Embryonic facial prominence (tissue), 1 donor: ENCODE results near the gene LRFN5.
"Not testable (repeated sequence)": the region's sequence is repeated elsewhere in the genome, so short reads cannot be mapped to it uniquely, and the experiment has no call there.

Experiments
- DNase-seq: peaks from one replicate; pipeline ENCODE4 v3.0.0-alpha.2; 2016; ENCODE audit errors: extremely low spot score

Gene LRFN5

GRCh38 chr14:41606532-41607303, at the start of gene LRFN5:
Gene LRFN5, plus strand, starts transcription at chr14:41606876.
- DNase-seq: no peak

- DNase-seq: no peak
These were observed 48.2 kb upstream of the LRFN5 start for GRCh38 chr14:41558490-41558889.

DNA sequence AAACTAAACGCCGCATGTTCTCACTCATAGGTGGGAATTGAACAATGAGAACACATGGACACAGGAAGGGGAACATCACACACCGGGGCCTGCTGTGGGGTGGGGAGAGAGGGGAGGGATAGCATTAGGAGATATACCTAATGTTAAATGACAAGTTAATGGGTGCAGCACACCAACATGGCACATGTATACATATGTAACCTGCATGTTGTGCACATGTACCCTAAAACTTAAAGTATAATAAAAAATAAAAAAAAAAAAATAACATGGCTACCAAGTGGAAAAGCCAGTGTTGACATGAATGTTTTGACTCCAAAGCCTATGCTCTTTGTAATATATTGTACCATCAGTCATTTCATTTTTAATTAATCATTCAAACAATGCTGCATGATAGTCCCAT, 39.8 kb upstream of the LRFN5 start:
- DNase-seq: not testable (repeated sequence)

DNA sequence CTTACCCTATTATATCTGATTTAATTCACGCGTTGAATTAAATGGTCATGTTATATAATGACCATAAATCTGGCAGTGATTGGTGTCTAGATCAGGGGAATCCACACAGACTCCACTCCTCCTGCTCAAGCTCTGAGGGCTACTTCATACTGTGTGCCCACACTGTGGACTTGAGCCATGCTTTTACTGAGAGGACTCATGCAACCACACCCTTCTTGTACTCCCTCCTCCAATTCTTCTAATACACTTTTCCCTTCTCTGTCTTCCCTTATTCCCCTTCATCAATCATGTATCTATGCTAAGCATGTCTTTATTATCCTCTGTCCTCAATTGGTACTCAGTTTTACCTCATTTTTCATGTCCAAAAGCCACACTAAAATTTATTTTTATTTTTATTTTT, 37.7 kb upstream of the LRFN5 start:
- no peak for DNase-seq

DNA sequence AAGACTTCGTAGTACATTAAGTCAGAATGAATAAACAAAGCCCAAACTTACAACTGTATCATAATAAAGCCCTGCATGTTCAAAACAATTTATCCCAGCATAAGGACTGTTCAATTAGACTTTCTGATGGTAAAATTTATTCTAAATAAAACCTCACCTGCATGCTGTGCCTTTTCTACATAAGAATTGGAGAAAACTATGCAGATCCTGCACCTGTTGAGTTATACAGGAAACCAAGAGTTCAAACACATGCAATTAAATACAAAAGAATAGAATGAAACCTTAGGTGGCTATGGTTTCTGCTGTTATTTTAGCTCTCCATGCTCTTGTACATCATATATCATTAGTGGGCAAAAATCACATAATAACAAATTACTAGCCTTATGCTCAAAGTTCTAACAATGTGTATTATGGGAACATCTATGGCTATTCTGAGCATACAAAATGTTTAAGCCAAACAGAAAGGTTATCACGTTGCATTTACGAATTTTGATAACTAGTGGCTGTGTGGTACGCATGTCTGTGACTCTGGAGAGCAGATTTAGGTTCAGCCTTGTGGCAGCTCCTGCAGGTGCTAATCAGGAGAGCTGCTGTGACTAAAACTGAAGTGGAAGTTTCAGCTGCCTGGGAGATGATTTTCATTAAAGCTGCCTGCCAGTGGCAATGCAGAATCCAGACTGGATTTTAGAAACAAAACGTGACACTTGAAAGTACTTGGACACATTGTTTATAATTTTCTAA, 36.1 kb upstream of the LRFN5 start:
- DNase-seq: no peak

GRCh38 chr14:41586237-41586636, 20.4 kb upstream of the LRFN5 start:
- DNase-seq: no peak

GRCh38 chr14:41597647-41598046, 9.0 kb upstream of the LRFN5 start:
- no peak for DNase-seq

DNA sequence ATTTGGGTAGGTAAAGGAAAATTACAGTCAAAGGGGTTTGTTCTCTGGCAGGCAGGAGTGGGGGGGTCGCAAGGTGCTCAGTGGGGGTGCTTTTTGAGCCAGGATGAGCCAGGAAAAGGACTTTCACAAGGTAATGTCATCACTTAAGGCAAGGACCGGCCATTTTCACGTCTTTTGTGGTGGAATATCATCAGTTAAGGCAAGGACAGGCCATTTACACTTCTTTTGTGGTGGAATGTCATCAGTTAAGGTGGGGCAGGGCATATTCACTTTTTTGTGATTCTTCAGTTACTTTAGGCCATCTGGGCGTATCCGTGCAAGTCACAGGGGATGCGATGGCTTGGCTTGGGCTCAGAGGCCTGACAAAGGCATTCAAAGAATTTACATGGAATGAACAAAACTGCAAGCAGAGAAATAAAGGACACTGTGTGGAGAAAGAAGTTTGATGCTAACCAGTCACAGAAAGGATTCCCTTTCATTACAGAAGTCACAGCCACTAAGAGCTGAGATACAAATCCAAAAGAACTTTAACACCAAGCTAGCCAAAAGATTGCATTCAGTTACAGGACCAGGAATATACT, 6.8 kb upstream of the LRFN5 start:
- not testable (repeated sequence) for DNase-seq

GRCh38 chr14:41604721-41605531, 1.8 kb upstream of the LRFN5 start:
- DNase-seq: no peak

- DNase-seq: peak; percentile 63
These were observed 960 bp upstream of the LRFN5 start for GRCh38 chr14:41605550-41606281.

GRCh38 chr14:41606282-41606531, 469 bp upstream of the LRFN5 start:
- DNase-seq: no peak

- DNase-seq: no peak
These were observed 664 bp downstream of the LRFN5 start for GRCh38 chr14:41607304-41607775.

DNA sequence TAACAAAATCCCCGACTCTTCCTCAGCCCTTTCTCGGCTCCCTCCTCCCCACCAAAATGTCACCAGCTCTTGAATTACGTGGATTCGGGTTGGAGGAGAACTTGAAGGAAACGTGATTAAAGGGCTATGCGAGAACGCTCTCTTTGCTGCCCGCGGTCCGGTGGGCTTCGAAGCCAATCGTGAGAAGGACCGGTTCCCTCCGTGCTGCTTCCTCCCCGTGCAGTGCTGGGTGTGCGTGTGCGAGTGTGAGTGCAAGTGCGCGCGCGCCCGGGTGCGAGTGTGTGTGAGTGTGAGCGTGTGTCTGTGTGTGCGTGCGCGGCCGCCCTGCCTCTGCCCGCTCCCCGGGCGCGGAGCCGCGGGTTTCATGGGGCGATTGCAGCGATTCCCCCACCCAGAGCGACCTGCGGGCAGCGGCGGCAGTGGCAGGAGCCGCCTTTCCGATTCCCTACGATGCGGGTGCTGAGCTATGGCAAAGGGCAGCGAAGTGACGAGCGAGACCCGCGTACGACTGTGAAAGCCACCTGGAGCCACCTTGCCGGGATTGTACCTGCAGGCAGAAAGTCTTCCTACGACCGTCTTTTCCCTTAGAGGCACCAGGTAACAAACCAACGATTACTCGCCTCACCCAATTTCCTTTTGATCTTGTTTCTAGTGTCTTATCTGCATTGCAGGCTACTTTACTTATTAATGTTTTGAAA, 1.4 kb downstream of the LRFN5 start:
- no peak for DNase-seq

DNA sequence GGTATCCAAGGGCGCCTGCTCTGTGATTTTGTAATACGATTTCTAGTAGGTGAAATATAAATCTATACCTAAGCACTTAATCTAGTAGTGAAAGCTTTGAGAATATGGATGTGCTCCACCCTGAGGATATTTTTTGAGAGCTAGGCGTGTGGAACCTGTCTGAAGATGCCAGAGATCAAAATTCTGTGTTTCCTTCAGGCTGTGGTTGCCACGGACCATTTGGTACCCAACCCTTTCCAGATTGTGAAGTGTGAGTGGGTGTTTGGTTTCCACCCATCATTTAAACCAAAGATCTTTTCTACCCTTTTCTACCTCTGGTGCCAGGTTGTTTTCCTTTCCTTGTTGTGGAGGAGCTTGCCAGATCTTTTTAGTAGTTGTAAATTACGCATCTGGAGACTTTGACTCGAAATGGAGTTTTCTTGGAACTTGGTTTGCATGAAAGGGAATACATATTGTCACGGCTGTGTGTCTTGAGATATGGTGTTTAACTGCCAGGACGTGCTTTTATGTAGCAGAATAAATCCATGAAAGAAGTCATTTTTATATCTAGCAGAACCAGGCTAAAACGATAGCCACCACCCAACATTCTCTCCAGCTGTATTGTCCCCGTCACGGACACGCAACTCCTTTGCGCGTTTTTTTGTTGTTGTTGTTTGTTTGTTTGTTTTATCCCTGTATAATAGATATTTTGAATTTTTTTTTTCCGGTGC, 2.2 kb downstream of the LRFN5 start:
- no peak for DNase-seq

- peak; percentile 75 for DNase-seq
These were observed 3.1 kb downstream of the LRFN5 start for GRCh38 chr14:41609704-41610183.

GRCh38 chr14:41615011-41615595, 8.4 kb downstream of the LRFN5 start:
- DNase-seq: no peak

GRCh38 chr14:41623736-41624135, 17.1 kb downstream of the LRFN5 start:
- DNase-seq: no peak

DNA sequence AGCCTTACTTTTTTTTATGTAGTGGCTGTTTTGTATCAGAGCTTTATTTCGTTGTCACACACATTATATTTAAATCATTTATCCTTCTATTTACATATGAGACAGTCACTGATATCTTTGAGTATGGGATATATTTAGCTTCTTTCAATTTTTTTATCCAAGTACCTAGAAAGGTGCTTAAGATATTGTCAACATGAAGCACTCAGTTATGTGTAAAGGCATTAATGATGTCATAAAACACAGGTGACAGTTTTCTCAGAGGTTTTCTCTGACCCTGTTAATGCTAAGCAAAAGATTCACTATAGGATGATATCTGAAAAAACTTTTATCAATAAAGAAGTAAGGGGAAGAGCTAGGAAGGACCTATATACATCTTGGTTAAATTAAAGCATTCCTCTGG, 23.2 kb downstream of the LRFN5 start:
- DNase-seq: no peak

DNA sequence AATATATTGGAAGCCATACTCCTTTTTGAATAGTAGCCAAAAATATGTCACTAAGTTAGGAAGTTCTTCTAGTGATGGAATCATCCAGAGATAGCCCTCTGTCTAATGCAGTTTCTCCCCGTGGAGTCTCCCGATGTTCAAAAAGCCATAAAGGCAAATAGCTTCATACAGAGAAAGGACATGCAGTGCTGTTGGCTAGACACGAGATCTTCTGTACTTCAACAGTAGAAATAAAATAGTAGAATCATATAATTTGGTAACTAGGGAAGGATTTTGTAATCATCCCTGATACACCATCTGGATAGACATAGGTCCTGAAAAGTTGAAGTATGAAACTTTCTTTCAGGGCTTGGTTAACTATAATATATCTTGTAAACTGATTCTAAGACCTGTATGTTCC, 27.6 kb downstream of the LRFN5 start:
- DNase-seq: no peak
